GM10266 (cell line): ENCODE measurements around the gene LIPA.
"Not testable (repeated sequence)": the region's sequence is repeated elsewhere in the genome, so short reads cannot be mapped to it uniquely, and the experiment has no call there.

Experiments used
- DNase-seq: peaks from one replicate; pipeline ENCODE4 v3.0.0; 2012; ENCODE audit errors: extremely low spot score
- CTCF ChIP-seq: IDR thresholded peaks from 2 replicates; pipeline ENCODE4 v1.5.1; 2012; ENCODE audit warnings: mild to moderate bottlenecking, low read depth; ENCODE audit not compliant: control insufficient read depth, insufficient read depth; ENCODE audit errors: missing control alignments

LIPA gene

GRCh38 chr10:89182894-89183293 is 68.7 kb downstream of the LIPA start:
- no peak for TF ChIP-seq CTCF
- DNase-seq: no peak

DNA sequence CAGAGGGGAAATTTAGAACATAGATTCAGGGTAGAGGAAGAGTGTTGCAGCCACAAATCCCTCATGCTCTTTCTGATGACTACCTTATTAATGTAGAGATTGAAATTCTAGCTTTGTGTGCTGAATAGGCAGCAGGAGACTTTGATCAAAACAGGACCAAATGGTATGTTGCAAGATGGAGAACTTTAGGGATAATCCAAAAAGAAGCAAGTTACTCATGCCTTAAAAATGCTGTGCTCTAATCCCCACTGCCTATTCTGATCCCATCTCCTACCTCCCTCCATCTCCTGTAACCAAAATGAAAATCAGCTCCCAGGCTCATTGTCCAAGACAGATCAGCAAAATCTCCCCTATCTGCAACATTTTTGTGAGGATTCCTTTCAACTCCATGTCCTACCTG is 75.8 kb downstream of the LIPA start:
- DNase-seq: no peak
- no peak for TF ChIP-seq CTCF

DNA sequence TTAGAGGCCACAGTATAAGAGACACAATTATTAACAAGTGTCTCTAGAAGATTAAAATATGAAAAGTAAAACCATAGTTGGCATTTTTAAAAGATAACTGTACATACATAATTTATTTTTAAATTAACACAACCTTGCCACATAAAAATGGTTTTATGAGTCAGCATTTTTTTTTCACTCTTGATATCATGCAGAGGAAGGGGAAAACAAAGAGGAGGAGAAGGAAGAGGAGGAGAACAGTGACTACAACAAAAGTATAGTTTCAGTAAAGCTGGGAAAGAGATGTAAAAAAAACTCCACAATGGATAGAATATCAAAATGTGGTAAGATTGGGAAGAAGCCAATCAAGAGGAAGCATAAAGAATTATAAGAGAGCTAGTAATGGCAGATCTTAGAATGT is 78.5 kb downstream of the LIPA start:
- DNase-seq: no peak
- TF ChIP-seq CTCF: no peak

GRCh38 chr10:89171996-89172395 is 79.6 kb downstream of the LIPA start:
- DNase-seq: no peak
- no peak for TF ChIP-seq CTCF

GRCh38 chr10:89171263-89171872 is 80.2 kb downstream of the LIPA start:
- TF ChIP-seq CTCF: no peak
- DNase-seq: no peak

GRCh38 chr10:89168354-89168900 is 83.1 kb downstream of the LIPA start:
- not testable (repeated sequence) for DNase-seq

DNA sequence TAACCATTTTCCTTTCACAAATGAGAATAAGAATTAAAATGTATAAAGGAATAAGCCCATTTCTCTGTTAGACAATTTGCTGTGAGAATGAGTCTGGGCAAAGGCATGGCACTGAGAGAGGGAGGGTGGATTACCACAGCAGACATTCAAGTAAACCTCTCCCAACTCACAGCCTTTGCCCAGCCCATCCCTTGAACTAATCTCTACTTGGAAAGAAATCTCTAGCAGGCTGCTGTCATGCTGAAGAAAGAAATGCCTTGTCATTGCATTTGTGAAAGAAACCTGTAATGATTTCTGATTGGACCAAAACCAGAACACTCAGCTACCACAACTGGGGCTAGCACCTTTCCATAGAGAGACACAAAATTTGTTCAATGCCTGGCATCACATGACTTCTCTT is 83.7 kb downstream of the LIPA start:
- TF ChIP-seq CTCF: no peak

GRCh38 chr10:89165923-89166322 is 85.7 kb downstream of the LIPA start:
- DNase-seq: no peak
- no peak for TF ChIP-seq CTCF

More for the DNA sequence above, 83.7 kb downstream of the LIPA start:
- DNase-seq: no peak
